Measurements from ENCODE around the gene B4GALT1.
"Not testable (repeated sequence)": the region's sequence is repeated elsewhere in the genome, so short reads cannot be mapped to it uniquely, and the experiment has no call there.

The B4GALT1 gene

DNA sequence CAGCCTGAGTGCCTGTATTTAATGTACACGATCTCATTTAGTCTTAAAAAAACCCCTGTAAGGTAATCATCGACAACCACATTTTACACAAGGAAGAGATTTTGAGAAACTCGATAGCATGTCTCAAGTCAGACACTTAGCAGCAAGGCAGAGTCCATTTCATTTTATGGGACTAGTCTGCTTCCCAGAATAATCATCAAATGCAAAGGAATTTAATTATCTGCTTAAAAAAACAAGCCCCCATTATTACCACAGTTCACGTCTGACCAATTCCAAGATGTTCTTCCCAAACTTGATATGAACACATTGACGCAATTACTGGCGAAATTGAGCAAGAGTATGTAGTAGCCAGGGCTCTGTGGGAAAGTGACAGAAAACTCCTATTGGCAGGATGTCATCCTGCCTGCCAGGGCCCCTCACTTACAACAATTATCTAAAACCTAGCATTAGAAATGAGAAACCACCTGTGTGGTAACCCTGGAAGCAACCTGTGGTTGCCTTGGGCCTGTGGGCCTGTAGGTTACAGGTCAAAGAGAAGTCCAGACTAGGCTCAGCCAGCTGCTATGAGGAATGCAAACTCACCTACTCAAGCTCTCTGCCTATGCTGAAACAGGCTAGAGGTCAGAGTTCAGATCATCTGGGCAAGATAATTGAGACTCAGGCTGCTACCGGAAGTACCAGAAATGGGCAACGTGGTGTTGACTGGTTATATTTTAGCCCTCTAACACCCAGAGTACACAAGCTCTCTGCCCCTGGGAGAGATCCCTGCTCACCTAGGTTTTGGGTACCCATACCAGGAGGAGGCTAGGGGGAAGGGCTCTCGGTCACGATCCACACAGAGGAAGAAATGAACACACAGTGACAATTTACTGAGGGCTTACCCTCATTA, 1.6 kb downstream of the B4GALT1 start:
- DNase-seq, result no peak
- Mint-ChIP-seq H3K27ac (peak overlapping the region; percentile 74), H3K27me3 (ENCODE audit: low read depth, poor library complexity) (peaks cover 7% of the 10 kb centered on the region), H3K36me3 (ENCODE audit: low read depth) (no peaks in the 10 kb centered on the region), H3K4me3 (peak overlapping the region; percentile 86), H3K9me3 (no peaks in the 10 kb centered on the region), H3K4me1 (peaks cover 79% of the 10 kb centered on the region)
- no peak for TF ChIP-seq CTCF (IDR thresholded peaks at IDR 0.05)

DNA sequence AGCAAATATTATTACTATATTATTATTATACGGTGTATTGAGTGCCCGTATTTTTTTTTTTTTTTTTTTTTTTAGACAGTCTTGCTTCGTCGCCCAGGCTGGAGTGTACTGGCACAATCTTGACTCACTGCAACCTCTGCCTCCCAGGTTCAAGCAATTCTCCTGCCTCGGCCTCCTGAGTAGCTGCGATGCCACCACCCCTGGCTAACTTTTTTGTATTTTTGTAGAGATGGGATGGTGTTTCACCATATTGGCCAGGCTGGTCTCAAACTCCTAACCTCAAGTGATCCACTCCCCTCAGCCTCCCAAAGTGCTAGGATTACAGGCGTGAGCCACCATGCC, 2.2 kb downstream of the B4GALT1 start:
- not testable (repeated sequence) for H3K9me3 Mint-ChIP-seq; H3K27me3 Mint-ChIP-seq (ENCODE audit: low read depth, poor library complexity); H3K36me3 Mint-ChIP-seq (ENCODE audit: low read depth); DNase-seq
- peak overlapping the region; percentile 86 for H3K4me3 Mint-ChIP-seq
- peak overlapping the region; percentile 74 for H3K27ac Mint-ChIP-seq
- H3K4me1 Mint-ChIP-seq, result peaks cover 85% of the 10 kb centered on the region

GRCh38 chr9:33164138-33164809, 2.9 kb downstream of the B4GALT1 start:
- TF ChIP-seq CTCF (IDR thresholded peaks at IDR 0.05), result no peak
- no peaks in the 10 kb centered on the region for H3K36me3 Mint-ChIP-seq (ENCODE audit: low read depth)
- peak overlapping the region; percentile 43 for H3K27ac Mint-ChIP-seq
- DNase-seq, result no peak
- H3K27me3 Mint-ChIP-seq (ENCODE audit: low read depth, poor library complexity), result peaks cover 2% of the 10 kb centered on the region
- peaks cover 91% of the 10 kb centered on the region for H3K4me1 Mint-ChIP-seq
- peak overlapping the region; percentile 59 for H3K4me3 Mint-ChIP-seq
- H3K9me3 Mint-ChIP-seq, result no peaks in the 10 kb centered on the region

DNA sequence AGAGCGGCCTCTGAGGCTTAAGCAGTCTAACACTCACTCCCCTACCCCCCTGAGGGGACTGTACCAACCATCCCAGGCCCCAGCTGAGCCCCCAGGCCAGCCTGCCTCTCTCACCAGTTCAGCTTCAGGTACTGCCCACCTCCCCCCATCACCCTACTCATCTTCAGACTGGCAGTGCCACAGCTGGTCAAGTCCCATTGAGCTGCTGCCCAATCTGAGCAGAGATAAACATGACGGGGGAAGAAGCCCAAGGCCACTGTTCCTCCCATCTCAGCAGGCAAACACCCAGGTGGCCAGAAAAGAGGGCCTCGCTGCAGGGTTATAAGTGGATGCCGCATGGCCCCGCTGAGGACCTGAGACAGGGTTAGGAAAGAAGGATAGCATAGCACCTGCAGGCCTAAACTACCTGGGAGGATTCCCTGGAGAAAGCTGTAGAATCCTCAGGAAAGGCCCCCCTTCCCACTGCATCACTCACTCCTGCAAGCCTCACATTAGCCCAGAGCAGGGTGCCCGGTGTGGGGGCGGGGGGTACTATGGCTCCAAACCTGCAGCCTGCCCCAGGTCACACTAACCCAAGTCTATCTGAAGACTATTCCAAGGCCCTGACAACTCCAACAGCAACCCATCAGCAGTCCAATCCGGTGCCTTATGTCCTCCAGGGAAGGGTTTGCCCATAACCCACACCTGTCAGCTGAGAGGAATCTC, 3.6 kb downstream of the B4GALT1 start:
- H3K27me3 Mint-ChIP-seq (ENCODE audit: low read depth, poor library complexity), result no peaks in the 10 kb centered on the region
- DNase-seq, result no peak
- no peak overlapping the region for H3K27ac Mint-ChIP-seq
- H3K9me3 Mint-ChIP-seq, result no peaks in the 10 kb centered on the region
- peak overlapping the region; percentile 59 for H3K4me3 Mint-ChIP-seq
- H3K4me1 Mint-ChIP-seq, result peaks cover 91% of the 10 kb centered on the region
- no peaks in the 10 kb centered on the region for H3K36me3 Mint-ChIP-seq (ENCODE audit: low read depth)
- TF ChIP-seq CTCF (IDR thresholded peaks at IDR 0.05), result no peak

GRCh38 chr9:33162721-33163311, 4.3 kb downstream of the B4GALT1 start:
- peak overlapping the region; percentile 77 for H3K27ac Mint-ChIP-seq
- TF ChIP-seq CTCF (IDR thresholded peaks at IDR 0.05), result no peak
- H3K4me3 Mint-ChIP-seq, result no peak overlapping the region
- no peaks in the 10 kb centered on the region for H3K36me3 Mint-ChIP-seq (ENCODE audit: low read depth)
- no peak for DNase-seq
- no peaks in the 10 kb centered on the region for H3K9me3 Mint-ChIP-seq
- H3K4me1 Mint-ChIP-seq, result peaks cover 91% of the 10 kb centered on the region
- no peaks in the 10 kb centered on the region for H3K27me3 Mint-ChIP-seq (ENCODE audit: low read depth, poor library complexity)

DNA sequence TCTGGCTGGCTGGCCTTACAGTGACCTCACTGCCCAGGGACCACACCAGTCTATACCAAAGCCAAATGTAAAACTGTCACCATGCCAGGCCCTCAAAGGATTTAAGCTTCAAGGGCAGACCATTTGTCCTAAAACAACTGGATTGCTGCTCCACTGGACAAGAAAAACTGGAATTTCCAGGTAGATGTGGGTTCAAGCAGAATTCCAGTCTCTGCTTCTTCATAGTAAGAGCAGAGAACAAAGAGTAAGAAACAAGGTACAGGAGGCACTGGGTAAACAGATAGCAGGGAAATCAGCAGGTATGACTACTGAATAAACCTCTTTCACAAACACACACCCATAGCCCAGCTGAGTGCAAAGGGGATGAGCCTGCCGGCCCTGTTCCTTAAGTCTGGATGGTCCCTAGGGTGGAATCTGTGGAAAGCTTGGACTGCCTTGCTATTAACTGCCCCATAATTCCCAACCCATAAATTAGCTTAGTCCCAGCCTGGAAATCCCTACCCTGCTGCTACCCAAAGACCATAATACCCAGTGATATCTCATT, 5.5 kb downstream of the B4GALT1 start:
- no peaks in the 10 kb centered on the region for H3K9me3 Mint-ChIP-seq
- no peak for DNase-seq
- H3K27me3 Mint-ChIP-seq (ENCODE audit: low read depth, poor library complexity), result no peaks in the 10 kb centered on the region
- no peaks in the 10 kb centered on the region for H3K36me3 Mint-ChIP-seq (ENCODE audit: low read depth)
- TF ChIP-seq CTCF (IDR thresholded peaks at IDR 0.05), result no peak
- H3K27ac Mint-ChIP-seq, result peak overlapping the region; percentile 99
- H3K4me1 Mint-ChIP-seq, result peaks cover 97% of the 10 kb centered on the region
- H3K4me3 Mint-ChIP-seq, result peak overlapping the region; percentile 72

Measured in nephron progenitor cell (in vitro differentiated cells).